GM10266 (cell line): Measurements from ENCODE around the gene FANCE.

ENCODE experiments used
- DNase-seq: peaks from one replicate; pipeline ENCODE4 v3.0.0; 2012; ENCODE audit errors: extremely low spot score
- CTCF ChIP-seq: IDR thresholded peaks from 2 replicates; pipeline ENCODE4 v1.5.1; 2012; ENCODE audit warnings: mild to moderate bottlenecking, low read depth; ENCODE audit not compliant: control insufficient read depth, insufficient read depth; ENCODE audit errors: missing control alignments

Gene FANCE

GRCh38 chr6:35501784-35502183 lies 49.6 kb downstream of the FANCE start:
- DNase-seq: no peak
- no peak for TF ChIP-seq CTCF

- no peak for DNase-seq
- TF ChIP-seq CTCF: no peak
Measured at GRCh38 chr6:35503534-35503933, 51.4 kb downstream of the FANCE start.

- DNase-seq: no peak
- no peak for TF ChIP-seq CTCF
Measured at GRCh38 chr6:35505999-35506412, 53.9 kb downstream of the FANCE start.

- TF ChIP-seq CTCF: no peak
- DNase-seq: no peak
Measured at GRCh38 chr6:35506536-35506935, 54.4 kb downstream of the FANCE start.

- no peak for TF ChIP-seq CTCF
- no peak for DNase-seq
Measured at GRCh38 chr6:35507221-35507620, 55.1 kb downstream of the FANCE start.

GRCh38 chr6:35508027-35508426 lies 55.9 kb downstream of the FANCE start:
- no peak for DNase-seq
- no peak for TF ChIP-seq CTCF

- no peak for TF ChIP-seq CTCF
- DNase-seq: no peak
Measured at GRCh38 chr6:35508542-35508941, 56.4 kb downstream of the FANCE start.
